Measurements from ENCODE around the gene SKAP2.

DNA sequence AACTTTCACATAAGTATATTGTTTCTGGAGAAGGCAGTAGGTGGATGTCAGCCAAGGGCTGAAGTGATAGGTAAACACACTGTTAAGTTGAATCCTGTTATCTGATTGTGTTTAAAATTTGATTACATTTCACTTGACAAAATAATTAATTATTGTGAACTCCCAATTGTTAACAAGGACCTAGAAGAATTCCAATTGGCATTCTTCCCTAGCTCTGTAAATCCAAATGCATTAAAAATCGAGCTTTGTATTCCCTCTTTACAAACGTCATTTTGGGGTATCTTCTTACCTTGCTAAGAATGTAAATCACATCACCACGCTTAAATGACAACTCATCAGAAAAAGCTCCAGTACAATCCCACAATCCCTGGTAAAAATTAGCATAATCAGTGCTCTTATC, 179.9 kb downstream of the SKAP2 start:
- no peak for TF ChIP-seq ZNF274 (CRISPR knock-in tag; IDR thresholded peaks at IDR 0.05)
- TF ChIP-seq, protein P1, sequence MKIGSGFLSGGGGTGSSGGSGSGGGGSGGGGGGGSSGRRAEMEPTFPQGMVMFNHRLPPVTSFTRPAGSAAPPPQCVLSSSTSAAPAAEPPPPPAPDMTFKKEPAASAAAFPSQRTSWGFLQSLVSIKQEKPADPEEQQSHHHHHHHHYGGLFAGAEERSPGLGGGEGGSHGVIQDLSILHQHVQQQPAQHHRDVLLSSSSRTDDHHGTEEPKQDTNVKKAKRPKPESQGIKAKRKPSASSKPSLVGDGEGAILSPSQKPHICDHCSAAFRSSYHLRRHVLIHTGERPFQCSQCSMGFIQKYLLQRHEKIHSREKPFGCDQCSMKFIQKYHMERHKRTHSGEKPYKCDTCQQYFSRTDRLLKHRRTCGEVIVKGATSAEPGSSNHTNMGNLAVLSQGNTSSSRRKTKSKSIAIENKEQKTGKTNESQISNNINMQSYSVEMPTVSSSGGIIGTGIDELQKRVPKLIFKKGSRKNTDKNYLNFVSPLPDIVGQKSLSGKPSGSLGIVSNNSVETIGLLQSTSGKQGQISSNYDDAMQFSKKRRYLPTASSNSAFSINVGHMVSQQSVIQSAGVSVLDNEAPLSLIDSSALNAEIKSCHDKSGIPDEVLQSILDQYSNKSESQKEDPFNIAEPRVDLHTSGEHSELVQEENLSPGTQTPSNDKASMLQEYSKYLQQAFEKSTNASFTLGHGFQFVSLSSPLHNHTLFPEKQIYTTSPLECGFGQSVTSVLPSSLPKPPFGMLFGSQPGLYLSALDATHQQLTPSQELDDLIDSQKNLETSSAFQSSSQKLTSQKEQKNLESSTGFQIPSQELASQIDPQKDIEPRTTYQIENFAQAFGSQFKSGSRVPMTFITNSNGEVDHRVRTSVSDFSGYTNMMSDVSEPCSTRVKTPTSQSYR (CRISPR knock-in tag; IDR thresholded peaks at IDR 0.05; ENCODE audit: borderline replicate concordance), result no peak
- TF ChIP-seq, protein P2, sequence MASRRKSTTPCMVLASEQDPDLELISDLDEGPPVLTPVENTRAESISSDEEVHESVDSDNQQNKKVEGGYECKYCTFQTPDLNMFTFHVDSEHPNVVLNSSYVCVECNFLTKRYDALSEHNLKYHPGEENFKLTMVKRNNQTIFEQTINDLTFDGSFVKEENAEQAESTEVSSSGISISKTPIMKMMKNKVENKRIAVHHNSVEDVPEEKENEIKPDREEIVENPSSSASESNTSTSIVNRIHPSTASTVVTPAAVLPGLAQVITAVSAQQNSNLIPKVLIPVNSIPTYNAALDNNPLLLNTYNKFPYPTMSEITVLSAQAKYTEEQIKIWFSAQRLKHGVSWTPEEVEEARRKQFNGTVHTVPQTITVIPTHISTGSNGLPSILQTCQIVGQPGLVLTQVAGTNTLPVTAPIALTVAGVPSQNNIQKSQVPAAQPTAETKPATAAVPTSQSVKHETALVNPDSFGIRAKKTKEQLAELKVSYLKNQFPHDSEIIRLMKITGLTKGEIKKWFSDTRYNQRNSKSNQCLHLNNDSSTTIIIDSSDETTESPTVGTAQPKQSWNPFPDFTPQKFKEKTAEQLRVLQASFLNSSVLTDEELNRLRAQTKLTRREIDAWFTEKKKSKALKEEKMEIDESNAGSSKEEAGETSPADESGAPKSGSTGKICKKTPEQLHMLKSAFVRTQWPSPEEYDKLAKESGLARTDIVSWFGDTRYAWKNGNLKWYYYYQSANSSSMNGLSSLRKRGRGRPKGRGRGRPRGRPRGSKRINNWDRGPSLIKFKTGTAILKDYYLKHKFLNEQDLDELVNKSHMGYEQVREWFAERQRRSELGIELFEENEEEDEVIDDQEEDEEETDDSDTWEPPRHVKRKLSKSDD (CRISPR knock-in tag; IDR thresholded peaks at IDR 0.05; ENCODE audit: low read depth), result no peak
